Measurements from ENCODE around the gene RIMKLA.
A peak's percentile ranks its signal among the peaks of the same experiment; 100 is the strongest.

RIMKLA gene, protein sequence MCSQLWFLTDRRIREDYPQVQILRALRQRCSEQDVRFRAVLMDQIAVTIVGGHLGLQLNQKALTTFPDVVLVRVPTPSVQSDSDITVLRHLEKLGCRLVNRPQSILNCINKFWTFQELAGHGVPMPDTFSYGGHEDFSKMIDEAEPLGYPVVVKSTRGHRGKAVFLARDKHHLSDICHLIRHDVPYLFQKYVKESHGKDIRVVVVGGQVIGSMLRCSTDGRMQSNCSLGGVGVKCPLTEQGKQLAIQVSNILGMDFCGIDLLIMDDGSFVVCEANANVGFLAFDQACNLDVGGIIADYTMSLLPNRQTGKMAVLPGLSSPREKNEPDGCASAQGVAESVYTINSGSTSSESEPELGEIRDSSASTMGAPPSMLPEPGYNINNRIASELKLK

GRCh38 chr1:42380586-42381279 is at the start of gene RIMKLA:
Gene RIMKLA (plus strand): TSS chr1:42380792. CDS start chr1:42380935, 143 bp downstream.
- peak in 2 of 4 experiments; percentile 12 to 21 for DNase-seq

DNA sequence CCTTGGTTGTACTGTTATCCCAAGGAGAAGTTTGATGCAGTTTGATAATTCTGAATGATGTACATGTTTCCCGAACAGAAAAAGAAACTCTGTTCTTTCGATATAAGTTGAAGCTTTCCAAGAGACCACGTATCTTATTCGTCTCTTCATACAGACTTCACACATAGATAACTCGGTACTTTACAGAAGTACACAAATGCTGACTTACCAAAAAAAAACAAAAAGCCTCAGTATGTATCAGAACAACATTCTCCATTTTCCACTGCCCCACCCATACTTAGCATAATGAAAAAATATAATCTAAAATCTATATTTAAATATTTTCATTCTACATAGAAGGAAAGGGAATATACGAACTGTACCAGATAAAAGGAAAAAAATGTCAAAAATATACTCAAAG is 47.7 kb upstream of the RIMKLA start:
- DNase-seq, result no peak

DNA sequence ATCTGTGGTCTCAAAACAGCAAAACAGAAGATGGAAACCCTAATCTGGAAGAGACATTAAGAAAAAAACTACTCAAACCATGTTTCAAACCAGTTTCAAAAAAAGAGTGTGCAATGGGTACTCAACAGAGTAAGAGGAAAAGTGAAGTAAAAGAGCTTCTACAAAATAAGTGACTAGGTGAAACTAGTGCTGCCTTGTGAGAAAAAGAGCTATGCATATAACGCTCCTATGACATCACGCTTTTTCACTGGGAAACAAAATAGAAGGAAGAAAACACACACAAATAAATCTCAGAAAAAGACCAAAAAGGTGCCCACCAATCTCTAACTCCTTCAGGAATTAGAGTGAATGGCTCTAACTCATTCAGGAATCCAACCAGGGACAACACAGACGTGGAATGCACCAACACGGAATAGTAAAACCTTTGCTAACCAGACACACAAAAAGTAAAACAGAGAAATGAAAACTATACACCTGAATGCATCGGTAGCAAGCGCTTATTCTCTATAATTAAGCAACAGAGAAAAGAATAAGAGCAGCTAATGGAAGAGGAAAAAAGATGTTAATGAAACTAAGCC is 46.8 kb upstream of the RIMKLA start:
- no peak for DNase-seq

DNA sequence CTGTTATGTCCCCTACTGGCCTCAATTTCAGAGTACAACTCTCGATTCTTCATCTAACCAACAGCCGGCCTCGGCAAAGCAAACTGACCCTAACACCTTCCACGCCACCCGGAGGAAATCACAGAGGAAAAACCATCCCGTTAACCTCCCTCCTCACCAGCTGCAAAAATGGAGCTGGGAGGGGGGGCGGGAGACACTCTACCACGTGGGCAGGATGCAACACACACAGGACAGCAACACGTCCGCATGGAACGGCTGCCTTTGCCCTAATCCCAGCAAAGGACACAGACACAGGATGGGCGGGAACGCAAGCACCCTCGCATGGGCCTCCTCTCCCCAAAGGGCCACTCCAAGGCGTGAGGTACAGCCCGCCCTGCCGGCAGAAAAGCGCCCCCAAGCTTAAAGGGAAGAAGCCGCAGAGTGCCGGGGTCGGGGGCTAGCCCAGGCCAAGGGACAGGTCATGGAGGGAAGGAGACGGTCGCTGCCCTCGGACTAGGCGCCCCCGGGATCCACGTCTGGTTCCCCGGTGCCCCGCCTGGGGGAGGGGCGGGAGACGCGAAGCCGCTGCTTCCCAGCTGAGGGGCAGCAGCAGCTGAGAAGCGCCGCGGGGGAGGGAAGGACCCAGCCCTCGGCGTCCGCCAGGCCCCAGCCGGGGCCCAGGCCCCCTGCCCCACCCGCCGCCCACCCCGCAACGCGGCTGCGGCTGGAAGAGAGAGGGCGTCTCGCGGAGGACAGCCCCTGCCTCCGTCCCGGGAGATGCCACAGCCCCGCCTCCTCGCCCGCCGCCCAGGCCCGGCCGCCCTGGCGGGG is 46.1 kb upstream of the RIMKLA start:
- peak in 2 of 4 experiments; percentile 24 to 58 for DNase-seq

- DNase-seq, result peak; percentile 77 to 92 (median 85)
Observed at GRCh38 chr1:42335050-42335808, 45.4 kb upstream of the RIMKLA start, which contains the start of gene FOXJ3. Gene FOXJ3 (minus strand): TSS chr1:42335235. CDS start chr1:42311093, 24,142 bp downstream.

DNA sequence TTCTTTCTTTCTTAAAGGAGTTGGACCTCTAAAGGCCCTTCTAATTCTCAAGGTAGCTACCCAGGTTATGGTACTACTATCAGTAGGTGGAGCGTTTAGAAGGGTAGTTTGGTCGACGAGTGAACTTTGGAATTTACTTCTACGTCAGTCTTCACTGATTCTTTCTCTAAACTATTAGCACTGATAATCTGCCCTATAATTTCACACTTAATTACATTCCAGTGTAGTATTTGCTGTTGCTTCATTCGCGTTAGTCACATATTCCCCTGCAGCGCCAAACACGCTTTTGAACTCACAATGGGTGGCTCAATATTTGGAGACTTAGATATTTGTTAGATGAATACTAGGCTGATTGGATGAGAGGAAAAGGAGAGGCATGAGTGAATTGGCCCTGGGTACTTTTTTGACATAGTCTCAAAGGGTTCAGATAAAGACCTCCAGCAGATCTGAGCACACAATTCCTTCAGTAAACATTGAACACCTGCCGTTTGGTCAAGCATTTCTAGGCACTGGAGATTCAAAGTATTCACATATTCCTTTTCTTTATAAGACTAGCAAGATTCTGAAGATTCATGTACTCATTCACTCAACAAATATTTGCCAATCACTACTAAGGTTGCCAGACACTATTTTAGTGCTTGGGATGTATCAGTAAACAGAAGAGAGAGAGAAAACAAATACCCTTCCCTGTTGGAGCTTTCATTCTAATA is 44.6 kb upstream of the RIMKLA start:
- no peak for DNase-seq

DNA sequence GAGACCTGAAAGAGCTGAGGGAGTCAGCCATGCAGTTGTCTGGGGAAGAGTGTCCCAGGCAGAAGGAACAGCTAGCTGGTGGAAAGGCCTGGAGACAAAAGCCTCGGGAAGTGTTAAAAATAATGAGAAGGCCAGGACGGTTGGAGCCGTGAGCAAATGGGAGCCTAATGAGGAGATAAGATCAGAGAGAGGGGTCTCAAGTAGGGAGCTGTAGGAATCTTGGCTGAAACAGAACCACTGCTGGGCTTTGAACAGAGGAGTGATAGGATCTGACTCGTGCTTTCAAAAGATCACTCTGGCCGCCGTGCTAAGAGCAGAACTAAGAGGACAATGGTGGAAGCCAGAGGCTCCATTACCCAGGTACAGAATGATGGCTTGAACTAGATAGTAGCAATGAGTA is 43.6 kb upstream of the RIMKLA start:
- DNase-seq, result no peak

GRCh38 chr1:42340093-42340492 is 40.5 kb upstream of the RIMKLA start:
- DNase-seq, result no peak

- no peak for DNase-seq
Observed at GRCh38 chr1:42340901-42341300, 39.7 kb upstream of the RIMKLA start.

GRCh38 chr1:42343049-42343448 is 37.5 kb upstream of the RIMKLA start:
- no peak for DNase-seq

DNA sequence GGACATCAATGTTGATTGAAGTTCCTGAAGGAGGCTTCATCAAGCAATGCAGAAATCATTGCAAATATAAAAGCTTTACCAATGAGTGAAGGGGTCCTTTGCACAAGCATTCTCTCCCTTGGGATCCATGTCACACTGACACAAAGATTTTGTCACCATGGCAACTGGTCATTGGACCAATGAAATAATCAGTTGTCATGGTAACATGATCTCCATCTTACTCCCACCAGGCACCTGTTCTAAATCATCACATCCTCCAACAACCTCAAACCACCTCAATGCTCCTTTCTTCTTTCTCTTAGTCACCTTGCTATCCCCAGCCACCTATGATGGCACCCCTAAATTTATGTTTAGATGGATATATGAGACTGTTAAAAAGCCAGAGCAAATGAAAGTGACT is 32.1 kb upstream of the RIMKLA start:
- no peak for DNase-seq

- DNase-seq, result no peak
Observed at GRCh38 chr1:42350086-42350485, 30.5 kb upstream of the RIMKLA start.

GRCh38 chr1:42358791-42359190 is 21.8 kb upstream of the RIMKLA start:
- DNase-seq, result no peak

DNA sequence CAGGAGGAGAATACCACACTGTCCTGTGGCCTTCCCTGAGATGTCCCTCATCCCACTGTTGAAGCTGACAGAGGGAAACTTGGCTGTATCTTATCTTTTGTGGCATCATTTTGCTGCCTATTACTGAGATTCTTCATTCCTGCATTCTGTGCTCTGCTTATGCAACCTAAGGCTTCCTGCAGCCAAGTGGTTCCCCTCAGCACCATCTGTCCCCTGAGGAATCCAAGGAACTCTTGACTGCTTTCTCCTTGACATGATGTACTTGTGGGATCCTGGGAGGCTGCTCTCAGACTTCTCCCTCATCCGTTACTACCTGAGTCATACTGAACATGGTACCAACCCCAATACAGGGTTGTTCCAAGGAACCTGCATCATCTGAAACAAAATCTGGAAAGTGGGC is 21.1 kb upstream of the RIMKLA start:
- no peak for DNase-seq

DNA sequence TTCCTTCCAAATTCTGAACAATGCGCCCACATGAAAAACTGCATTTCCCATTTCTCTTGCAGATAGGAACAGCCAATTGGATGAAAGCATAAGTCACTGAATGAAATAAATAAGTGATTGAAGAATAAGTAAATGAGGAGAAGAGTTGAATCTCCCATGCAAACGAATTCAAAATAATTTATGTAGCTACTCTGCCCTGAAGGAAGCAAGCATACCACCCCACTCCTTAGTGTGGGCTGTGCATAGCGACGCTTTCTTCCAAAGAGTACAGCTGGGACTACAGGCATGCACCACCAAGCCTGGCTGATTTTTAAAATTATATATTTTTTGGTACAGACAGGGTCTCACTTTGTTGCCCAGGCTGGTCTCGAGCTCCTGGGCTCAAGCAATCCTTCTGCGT is 16.5 kb upstream of the RIMKLA start:
- no peak for DNase-seq

DNA sequence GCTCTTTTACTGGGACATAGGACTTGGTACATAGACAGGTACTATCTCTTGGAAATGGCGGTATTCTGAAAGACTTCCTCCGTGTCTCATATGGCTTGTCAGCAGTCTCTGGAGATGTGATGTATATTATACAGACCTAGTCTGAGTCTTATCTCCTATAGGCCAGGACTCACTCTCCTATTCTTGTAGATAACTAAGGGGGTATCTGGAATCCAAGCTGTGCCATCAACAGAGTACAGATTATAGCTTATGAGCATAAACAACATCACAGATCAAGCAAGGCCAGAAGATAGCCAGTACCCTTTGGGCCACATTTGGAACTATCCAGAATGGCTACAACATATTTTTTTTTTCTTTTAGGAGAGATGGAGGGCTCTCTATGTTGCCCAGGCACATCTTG is 16.1 kb upstream of the RIMKLA start:
- no peak for DNase-seq

DNA sequence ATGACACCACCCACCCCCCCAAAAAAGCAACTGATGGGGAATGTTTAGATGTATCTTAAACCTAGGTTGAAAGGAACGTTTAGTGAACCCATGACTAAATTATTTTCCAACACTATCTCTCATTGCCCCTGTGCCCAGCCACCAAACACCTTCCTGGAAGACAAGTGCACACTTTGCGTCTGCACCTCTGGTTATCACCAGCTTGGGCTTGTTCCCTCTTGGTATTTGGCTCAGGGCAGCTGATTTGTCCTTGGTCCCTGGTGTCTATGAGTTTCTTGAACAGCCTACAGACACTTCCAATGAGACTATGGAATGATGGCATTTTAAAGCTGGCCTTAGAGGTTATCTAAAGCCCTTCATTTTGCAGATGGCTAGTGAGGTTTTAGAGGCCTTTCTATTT is 15.5 kb upstream of the RIMKLA start:
- no peak for DNase-seq

GRCh38 chr1:42368096-42368795 is 12.3 kb upstream of the RIMKLA start:
- no peak for DNase-seq

DNA sequence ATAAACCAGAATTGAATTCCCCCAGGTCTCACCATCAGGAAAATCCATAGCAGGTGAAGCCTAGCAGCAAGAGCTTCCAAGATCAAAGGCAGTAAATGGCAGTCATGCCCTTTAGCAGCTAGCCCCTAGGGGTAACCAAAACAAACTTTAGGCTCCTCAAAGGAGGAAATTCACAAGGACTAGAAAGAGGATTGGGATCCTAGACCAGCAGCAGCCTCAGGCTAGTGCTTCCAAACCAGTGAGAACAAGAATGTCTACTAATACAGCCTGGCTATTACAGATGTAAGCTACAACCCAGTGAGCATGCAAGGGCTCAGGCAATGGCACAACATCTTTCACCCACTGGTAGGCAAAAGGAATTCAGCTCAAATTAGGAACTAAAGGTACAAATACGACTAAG is 11.1 kb upstream of the RIMKLA start:
- no peak for DNase-seq

DNA sequence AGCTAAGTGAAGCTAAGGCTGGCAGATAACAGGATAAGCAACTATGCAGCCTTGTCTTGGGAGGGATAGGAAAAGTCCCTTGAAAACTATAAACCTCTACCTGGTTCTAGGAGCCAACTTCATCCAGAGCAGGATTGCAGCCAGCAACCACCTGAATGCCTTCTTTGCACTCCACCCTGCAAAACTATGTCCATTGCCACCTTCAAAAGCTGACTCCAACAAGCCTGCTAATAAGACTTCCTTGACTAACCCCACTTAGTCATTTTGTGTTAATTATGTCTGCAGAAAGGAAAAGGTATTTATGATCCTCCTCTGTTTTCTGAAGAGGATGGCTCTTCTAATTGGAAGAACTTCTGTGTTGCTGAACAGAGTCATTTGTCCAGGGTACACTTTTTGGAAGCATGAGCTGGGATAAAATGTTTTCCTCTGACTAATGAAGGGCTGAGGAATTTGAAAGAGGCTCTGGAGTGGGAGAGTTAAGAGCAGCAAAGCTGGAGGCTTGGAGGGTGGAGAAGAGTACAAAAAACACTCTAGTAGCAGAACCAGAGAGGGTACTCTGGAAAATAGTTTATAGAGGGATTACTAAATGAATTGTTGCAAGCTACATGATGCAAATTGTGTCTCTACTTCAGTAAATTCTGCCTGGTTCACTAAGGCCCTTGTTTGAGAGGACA is 9.6 kb upstream of the RIMKLA start:
- no peak for DNase-seq
